Forelimb muscle (tissue), 1 donor: ENCODE measurements around the gene TCEA2. TPM values are rescaled to one million over a fixed set of nuclear protein-coding genes. Genes with fewer than 3 reads are reported as not detected.

Source experiments
- DNase-seq: peaks from one replicate; pipeline ENCODE4 v3.0.0-alpha.2; 2013; ENCODE audit warnings: low read depth
- polyA plus RNA-seq: library from polyadenylated mRNA; unstranded; fragments of 120-200 nt; gene quantifications from one replicate; pipeline ENCODE4 v1.2.1, GENCODE V29; 2013; ENCODE audit not compliant: insufficient read length

Gene TCEA2
- polyA plus RNA-seq, 1 donor, result 43.5 TPM

- no peak for DNase-seq
Observed at GRCh38 chr20:64092258-64093012, 29.4 kb downstream of the TCEA2 start.

- DNase-seq, result no peak
Observed at GRCh38 chr20:64093013-64093503, 30.1 kb downstream of the TCEA2 start.

GRCh38 chr20:64095455-64095854 lies 32.5 kb downstream of the TCEA2 start:
- DNase-seq, result no peak

GRCh38 chr20:64095927-64096326 lies 32.9 kb downstream of the TCEA2 start:
- DNase-seq, result no peak

- no peak for DNase-seq
Observed at GRCh38 chr20:64096535-64096934, 33.5 kb downstream of the TCEA2 start.

GRCh38 chr20:64098471-64099013 lies 35.5 kb downstream of the TCEA2 start:
- no peak for DNase-seq

- no peak for DNase-seq
Observed at GRCh38 chr20:64099086-64099786, 36.2 kb downstream of the TCEA2 start.

GRCh38 chr20:64099880-64100565 lies 37.0 kb downstream of the TCEA2 start:
- DNase-seq, result no peak

GRCh38 chr20:64100566-64100888 lies 37.5 kb downstream of the TCEA2 start:
- no peak for DNase-seq

GRCh38 chr20:64100946-64101688 lies 38.1 kb downstream of the TCEA2 start:
- DNase-seq, result no peak

- DNase-seq, result no peak
Observed at GRCh38 chr20:64101731-64102621, 39.0 kb downstream of the TCEA2 start.

GRCh38 chr20:64102647-64103354 lies 39.8 kb downstream of the TCEA2 start:
- DNase-seq, result no peak

- DNase-seq, result no peak
Observed at GRCh38 chr20:64103871-64104666, 41.1 kb downstream of the TCEA2 start.

- no peak for DNase-seq
Observed at GRCh38 chr20:64104667-64105451, 41.9 kb downstream of the TCEA2 start.

- no peak for DNase-seq
Observed at GRCh38 chr20:64105846-64106434, 42.9 kb downstream of the TCEA2 start.

- no peak for DNase-seq
Observed at GRCh38 chr20:64106435-64106961, 43.5 kb downstream of the TCEA2 start.

- no peak for DNase-seq
Observed at GRCh38 chr20:64106981-64107735, 44.2 kb downstream of the TCEA2 start, which contains the start of gene NPBWR2. Gene NPBWR2, minus strand, starts transcription at chr20:64107565. Its CDS starts 734 bp downstream, at chr20:64106831.
